Measurements from ENCODE around the gene KIRREL1.

KIRREL1 gene

DNA sequence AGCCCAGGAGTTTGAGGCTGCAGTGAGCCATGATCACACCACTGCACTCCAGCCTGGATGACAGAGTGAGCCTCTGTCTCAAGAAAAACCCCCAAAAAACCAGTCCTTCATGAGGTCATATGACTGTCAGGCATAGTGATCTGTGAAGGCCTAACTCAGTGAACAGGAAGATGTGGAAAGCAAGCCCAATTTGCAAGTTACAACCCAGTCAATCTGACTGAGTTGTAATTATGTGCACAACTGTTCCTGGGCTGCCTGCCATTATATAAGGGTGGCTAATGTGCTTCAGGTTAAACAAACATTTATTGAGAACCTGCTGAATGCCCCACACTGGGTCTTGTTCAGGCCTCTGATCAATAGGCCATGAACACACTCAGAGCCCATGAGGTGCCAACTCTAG, 38.2 kb upstream of the KIRREL1 start:
- no peaks in the 10 kb centered on the region for H3K9me3 ChIP-seq (ENCODE audit: control extremely low read depth in 1 of 5, control insufficient read depth in 4 of 5, insufficient read depth in 2 of 5, low read depth in 1 of 5, low read length in 4 of 5)
- CTCF ChIA-PET, result no interaction called here
- peaks cover 0 to 2% (median 0%) of the 10 kb centered on the region in 5 experiments for H3K27me3 ChIP-seq (replicated peaks in 2 of 5; ENCODE audit: control insufficient read depth in 4 of 5, insufficient read depth in 5 of 5, low read length in 4 of 5)
- no peak overlapping the region for H3K27ac ChIP-seq (ENCODE audit: insufficient read depth in 1 of 2, low read depth in 1 of 2, low read length in 2 of 2, poor library complexity in 1 of 2, severe bottlenecking in 2 of 2)
- no peak for DNase-seq
- peaks cover 0 to 18% (median 5%) of the 10 kb centered on the region in 4 experiments for H3K4me1 ChIP-seq (ENCODE audit: control extremely low read depth in 1 of 4, control insufficient read depth in 4 of 4, insufficient read depth in 4 of 4, low read length in 3 of 4)
- no peaks in the 10 kb centered on the region for H3K36me3 ChIP-seq (ENCODE audit: control insufficient read depth in 4 of 4, insufficient read depth in 4 of 4, low read length in 3 of 4)
- POLR2A ChIA-PET, result no interaction called here
- H3K4me3 ChIP-seq (ENCODE audit: control insufficient read depth in 1 of 7, extremely low read depth in 1 of 7, insufficient read depth in 4 of 7, low read depth in 2 of 7, low read length in 6 of 7), result no peak overlapping the region

DNA sequence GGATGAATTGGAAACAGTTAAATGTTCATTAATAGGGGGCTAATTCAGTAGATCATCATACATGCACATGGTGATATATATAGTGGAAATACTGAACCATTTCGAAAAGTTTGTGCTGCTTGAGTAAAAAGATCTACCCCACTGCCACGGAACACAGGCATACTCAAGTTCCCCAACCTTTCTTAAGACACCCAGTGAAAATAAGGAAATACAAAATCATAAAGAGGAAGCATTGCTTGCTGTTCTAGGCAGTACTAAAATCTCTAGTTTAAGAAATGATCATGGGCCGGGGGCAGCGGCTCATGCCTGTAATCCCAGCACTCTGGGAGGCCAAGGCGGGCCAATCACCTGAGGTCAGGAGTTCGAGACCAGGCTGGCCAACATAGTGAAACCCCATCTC, 37.6 kb upstream of the KIRREL1 start:
- H3K4me1 ChIP-seq (ENCODE audit: control extremely low read depth in 1 of 4, control insufficient read depth in 4 of 4, insufficient read depth in 4 of 4, low read length in 3 of 4), result peaks cover 0 to 18% (median 5%) of the 10 kb centered on the region in 4 experiments
- no peak overlapping the region for H3K4me3 ChIP-seq (ENCODE audit: control insufficient read depth in 1 of 7, extremely low read depth in 1 of 7, insufficient read depth in 4 of 7, low read depth in 2 of 7, low read length in 6 of 7)
- H3K9me3 ChIP-seq (ENCODE audit: control extremely low read depth in 1 of 5, control insufficient read depth in 4 of 5, insufficient read depth in 2 of 5, low read depth in 1 of 5, low read length in 4 of 5), result no peaks in the 10 kb centered on the region
- H3K27ac ChIP-seq (ENCODE audit: insufficient read depth in 1 of 2, low read depth in 1 of 2, low read length in 2 of 2, poor library complexity in 1 of 2, severe bottlenecking in 2 of 2), result no peak overlapping the region
- CTCF ChIA-PET, result interaction anchor here (18.9 kb wide), 1 partner anchor 163 kb away, joined by 418 read pairs; a partner anchor contains a TSS
- POLR2A ChIA-PET, result no interaction called here
- peak; percentile 12 to 66 (median 59) for DNase-seq
- WGBS (ENCODE audit: insufficient coverage), result 0% methylated on average over 2 of the region's 6 CpGs
- H3K27me3 ChIP-seq (replicated peaks in 2 of 5; ENCODE audit: control insufficient read depth in 4 of 5, insufficient read depth in 5 of 5, low read length in 4 of 5), result peaks cover 0 to 2% (median 0%) of the 10 kb centered on the region in 5 experiments
- no peaks in the 10 kb centered on the region for H3K36me3 ChIP-seq (ENCODE audit: control insufficient read depth in 4 of 4, insufficient read depth in 4 of 4, low read length in 3 of 4)

DNA sequence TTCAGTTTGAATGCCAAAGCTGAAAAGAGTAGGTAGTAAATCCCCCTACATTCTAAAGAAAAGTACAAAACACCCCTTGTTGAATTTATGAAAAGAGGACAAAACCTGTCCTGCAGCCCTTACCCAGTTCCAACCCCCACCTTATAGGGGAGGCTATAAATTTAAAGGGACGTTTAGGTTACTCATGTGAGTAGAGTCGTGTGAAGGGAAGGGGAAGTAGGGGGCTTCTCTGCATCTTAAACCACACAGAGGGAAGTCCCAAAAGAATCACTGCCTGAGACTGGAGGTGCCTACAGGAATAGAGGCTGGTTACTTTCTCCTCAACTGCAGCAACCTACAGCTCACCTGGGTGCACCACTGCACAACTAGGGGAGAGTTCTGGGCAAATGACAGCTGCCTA, 36.7 kb upstream of the KIRREL1 start:
- H3K27me3 ChIP-seq (replicated peaks in 2 of 5; ENCODE audit: control insufficient read depth in 4 of 5, insufficient read depth in 5 of 5, low read length in 4 of 5), result peaks cover 0 to 3% (median 0%) of the 10 kb centered on the region in 5 experiments
- POLR2A ChIA-PET, result no interaction called here
- CTCF ChIA-PET, result interaction anchor here (2.7 to 18.9 kb wide), 3 partner anchors 9 to 162 kb away, joined by 12 to 418 read pairs (median 66); partner anchors contain the start of gene KIRREL1

DNA sequence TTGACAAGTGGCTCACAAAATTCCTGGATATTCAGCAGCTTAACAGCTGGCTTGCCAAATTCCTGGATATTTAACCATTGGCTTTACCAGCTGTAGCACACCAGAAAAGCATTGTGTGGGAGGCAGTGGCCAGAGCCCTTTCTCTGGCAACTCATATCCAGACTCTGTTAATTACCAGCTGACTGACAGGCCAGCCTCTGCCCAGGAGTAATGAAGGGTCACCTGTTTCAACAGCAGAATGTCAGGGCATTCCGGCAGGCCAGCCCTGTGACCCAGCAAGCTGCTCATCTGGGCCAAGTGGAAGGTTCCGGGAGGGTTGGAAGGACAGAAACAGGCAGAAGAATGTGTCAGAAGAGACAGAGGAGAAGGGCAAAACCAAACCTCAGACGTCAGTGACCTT, 35.2 kb upstream of the KIRREL1 start:
- no peak for DNase-seq
- Histone ChIP-seq H3K4me1 (ENCODE audit: control extremely low read depth in 1 of 4, control insufficient read depth in 4 of 4, insufficient read depth in 4 of 4, low read length in 3 of 4) (peaks cover 0 to 18% (median 5%) of the 10 kb centered on the region in 4 experiments), H3K4me3 (ENCODE audit: control insufficient read depth in 1 of 7, extremely low read depth in 1 of 7, insufficient read depth in 4 of 7, low read depth in 2 of 7, low read length in 6 of 7) (no peak overlapping the region), H3K27me3 (replicated peaks in 2 of 5; ENCODE audit: control insufficient read depth in 4 of 5, insufficient read depth in 5 of 5, low read length in 4 of 5) (peaks cover 0 to 4% (median 2%) of the 10 kb centered on the region in 5 experiments), H3K36me3 (ENCODE audit: control insufficient read depth in 4 of 4, insufficient read depth in 4 of 4, low read length in 3 of 4) (no peaks in the 10 kb centered on the region), H3K9me3 (ENCODE audit: control extremely low read depth in 1 of 5, control insufficient read depth in 4 of 5, insufficient read depth in 2 of 5, low read depth in 1 of 5, low read length in 4 of 5) (no peaks in the 10 kb centered on the region), H3K27ac (ENCODE audit: insufficient read depth in 1 of 2, low read depth in 1 of 2, low read length in 2 of 2, poor library complexity in 1 of 2, severe bottlenecking in 2 of 2) (no peak overlapping the region)
- ChIA-PET POLR2A (no interaction called here), CTCF (interaction anchor here (1.5 to 18.9 kb wide), 5 partner anchors 10 to 161 kb away, joined by 5 to 418 read pairs (median 12); partner anchors contain the start of gene KIRREL1)
- WGBS (ENCODE audit: insufficient coverage), result 100% methylated on average over 2 of the region's 3 CpGs

More for the DNA sequence above, 36.7 kb upstream of the KIRREL1 start:
- Histone ChIP-seq H3K9me3 (ENCODE audit: control extremely low read depth in 1 of 5, control insufficient read depth in 4 of 5, insufficient read depth in 2 of 5, low read depth in 1 of 5, low read length in 4 of 5) (no peaks in the 10 kb centered on the region), H3K27ac (ENCODE audit: insufficient read depth in 1 of 2, low read depth in 1 of 2, low read length in 2 of 2, poor library complexity in 1 of 2, severe bottlenecking in 2 of 2) (no peak overlapping the region), H3K4me1 (ENCODE audit: control extremely low read depth in 1 of 4, control insufficient read depth in 4 of 4, insufficient read depth in 4 of 4, low read length in 3 of 4) (peaks cover 0 to 18% (median 5%) of the 10 kb centered on the region in 4 experiments), H3K4me3 (ENCODE audit: control insufficient read depth in 1 of 7, extremely low read depth in 1 of 7, insufficient read depth in 4 of 7, low read depth in 2 of 7, low read length in 6 of 7) (no peak overlapping the region), H3K36me3 (ENCODE audit: control insufficient read depth in 4 of 4, insufficient read depth in 4 of 4, low read length in 3 of 4) (no peaks in the 10 kb centered on the region)
- WGBS (ENCODE audit: insufficient coverage), result 0% methylated on average over 1 of the region's 2 CpGs
- DNase-seq, result peak; percentile 19 to 77 (median 76)

DNA sequence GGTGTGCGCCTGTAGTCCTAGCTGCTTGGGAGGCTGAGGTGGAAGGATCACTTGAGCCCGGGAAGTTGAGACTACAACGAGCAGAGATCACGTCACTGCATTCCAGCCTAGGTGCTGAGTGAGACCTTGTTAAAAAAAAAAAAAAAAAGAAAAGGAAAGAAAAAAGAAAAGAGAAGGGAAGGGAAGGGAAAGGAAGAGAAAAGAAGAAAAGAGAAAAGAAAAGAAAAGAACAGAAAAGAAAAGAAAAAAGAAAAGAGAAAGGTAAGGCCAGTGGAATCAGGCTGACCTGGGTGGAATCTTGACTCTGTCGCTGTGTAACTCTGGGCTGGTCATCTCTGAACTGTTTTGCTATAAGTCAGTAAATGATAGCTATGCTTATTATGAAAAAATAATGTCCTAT, 33.7 kb upstream of the KIRREL1 start:
- H3K27ac ChIP-seq (ENCODE audit: insufficient read depth in 1 of 2, low read depth in 1 of 2, low read length in 2 of 2, poor library complexity in 1 of 2, severe bottlenecking in 2 of 2), result no peak overlapping the region
- POLR2A ChIA-PET, result no interaction called here
- H3K4me1 ChIP-seq (ENCODE audit: control extremely low read depth in 1 of 4, control insufficient read depth in 4 of 4, insufficient read depth in 4 of 4, low read length in 3 of 4), result peaks cover 0 to 18% (median 5%) of the 10 kb centered on the region in 4 experiments
- H3K27me3 ChIP-seq (replicated peaks in 2 of 5; ENCODE audit: control insufficient read depth in 4 of 5, insufficient read depth in 5 of 5, low read length in 4 of 5), result peaks cover 0 to 4% (median 2%) of the 10 kb centered on the region in 5 experiments
- no peaks in the 10 kb centered on the region for H3K9me3 ChIP-seq (ENCODE audit: control extremely low read depth in 1 of 5, control insufficient read depth in 4 of 5, insufficient read depth in 2 of 5, low read depth in 1 of 5, low read length in 4 of 5)
- CTCF ChIA-PET, result interaction anchor here (1.2 to 18.9 kb wide), 6 partner anchors 9 to 159 kb away, joined by 5 to 418 read pairs (median 6); partner anchors contain the start of gene KIRREL1
- H3K36me3 ChIP-seq (ENCODE audit: control insufficient read depth in 4 of 4, insufficient read depth in 4 of 4, low read length in 3 of 4), result no peaks in the 10 kb centered on the region
- WGBS (ENCODE audit: insufficient coverage), result 96% methylated on average over 4 of the region's 5 CpGs
- DNase-seq, result no peak
- no peak overlapping the region for H3K4me3 ChIP-seq (ENCODE audit: control insufficient read depth in 1 of 7, extremely low read depth in 1 of 7, insufficient read depth in 4 of 7, low read depth in 2 of 7, low read length in 6 of 7)

DNA sequence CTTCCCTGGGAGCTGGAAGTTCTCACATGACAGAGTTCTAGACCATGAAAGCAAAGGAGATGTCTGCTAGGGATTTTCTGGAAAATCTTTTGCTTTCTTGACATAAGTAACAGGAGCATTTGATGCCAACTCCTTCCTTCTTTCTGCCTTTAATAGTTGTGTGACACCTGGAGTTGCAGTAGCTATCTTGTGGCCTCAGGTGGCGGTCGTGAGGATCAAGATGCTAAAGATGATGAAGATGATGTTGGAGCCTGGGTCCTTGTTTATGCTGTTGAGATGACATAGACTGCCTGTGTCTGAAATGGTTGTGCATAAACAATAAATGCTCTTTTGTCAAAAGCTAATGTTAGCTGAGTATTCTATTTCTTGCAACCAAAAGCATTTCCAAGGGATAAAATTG, 32.7 kb upstream of the KIRREL1 start:
- Histone ChIP-seq H3K36me3 (ENCODE audit: control insufficient read depth in 4 of 4, insufficient read depth in 4 of 4, low read length in 3 of 4) (no peaks in the 10 kb centered on the region), H3K27me3 (replicated peaks in 2 of 5; ENCODE audit: control insufficient read depth in 4 of 5, insufficient read depth in 5 of 5, low read length in 4 of 5) (peaks cover 0 to 4% (median 2%) of the 10 kb centered on the region in 5 experiments), H3K4me1 (ENCODE audit: control extremely low read depth in 1 of 4, control insufficient read depth in 4 of 4, insufficient read depth in 4 of 4, low read length in 3 of 4) (peaks cover 0 to 15% (median 5%) of the 10 kb centered on the region in 4 experiments), H3K4me3 (ENCODE audit: control insufficient read depth in 1 of 7, extremely low read depth in 1 of 7, insufficient read depth in 4 of 7, low read depth in 2 of 7, low read length in 6 of 7) (no peak overlapping the region), H3K9me3 (ENCODE audit: control extremely low read depth in 1 of 5, control insufficient read depth in 4 of 5, insufficient read depth in 2 of 5, low read depth in 1 of 5, low read length in 4 of 5) (no peaks in the 10 kb centered on the region), H3K27ac (ENCODE audit: insufficient read depth in 1 of 2, low read depth in 1 of 2, low read length in 2 of 2, poor library complexity in 1 of 2, severe bottlenecking in 2 of 2) (no peak overlapping the region)
- CTCF ChIA-PET, result interaction anchor here (1.1 to 18.9 kb wide), 7 partner anchors 9 to 158 kb away, joined by 5 to 418 read pairs (median 6); partner anchors contain the start of gene KIRREL1
- POLR2A ChIA-PET, result interaction anchor here (0.6 kb wide), 1 partner anchor 152 kb away, joined by 4 read pairs; no protein-coding TSS in a partner anchor
- 86% methylated on average over 2 of the region's 2 CpGs for WGBS (ENCODE audit: insufficient coverage)
- DNase-seq, result no peak
